Glutamatergic neuron (in vitro differentiated cells): Measurements from ENCODE around the gene CSNK2B. TPM values are rescaled to one million over a fixed set of nuclear protein-coding genes. Genes with fewer than 3 reads are reported as not detected.

Source experiments
- DNase-seq: peaks from one replicate; pipeline ENCODE4 v3.0.0; 2022
- H3K27ac Mint-ChIP-seq: one replicate; pipeline ENCODE4 v1.8.0; 2020; ENCODE audit warnings: mild to moderate bottlenecking, mixed read lengths, inconsistent platforms; ENCODE audit not compliant: unreplicated experiment
- H3K27me3 Mint-ChIP-seq: one replicate; pipeline ENCODE4 v1.8.0; 2020; ENCODE audit warnings: mild to moderate bottlenecking, moderate library complexity, mixed read lengths, inconsistent platforms; ENCODE audit not compliant: unreplicated experiment
- H3K36me3 Mint-ChIP-seq: one replicate; pipeline ENCODE4 v1.8.0; 2020; ENCODE audit warnings: mild to moderate bottlenecking, mixed read lengths, inconsistent platforms; ENCODE audit not compliant: unreplicated experiment
- H3K4me1 Mint-ChIP-seq: one replicate; pipeline ENCODE4 v1.8.0; 2020; ENCODE audit warnings: mild to moderate bottlenecking, low read depth, mixed read lengths, inconsistent platforms; ENCODE audit not compliant: unreplicated experiment
- H3K4me3 Mint-ChIP-seq: one replicate; pipeline ENCODE4 v1.8.0; 2020; ENCODE audit warnings: mild to moderate bottlenecking, mixed read lengths, inconsistent platforms; ENCODE audit not compliant: unreplicated experiment
- H3K9me3 Mint-ChIP-seq: one replicate; pipeline ENCODE4 v1.8.0; 2020; ENCODE audit warnings: mild to moderate bottlenecking, moderate library complexity, mixed read lengths, inconsistent platforms; ENCODE audit not compliant: unreplicated experiment
- CTCF ChIP-seq: fragments of 200-600 bp; sonication (generic); IDR thresholded peaks from one replicate; pipeline ENCODE4 v1.5.0; 2021; ENCODE audit not compliant: partially characterized antibody, unreplicated experiment
- total RNA-seq: library from RNA; stranded (reverse); fragmentation: NEBNext Ultra II Directional; extraction: Animal tissue kit (Norgen Biotek cat#: 25700); gene quantifications from one replicate; pipeline ENCODE4 v1.2.1, GENCODE V29; 2021; ENCODE audit not compliant: unreplicated experiment

The CSNK2B gene
- total RNA-seq, 1 donor from 2014 or later: 214 TPM

GRCh38 chr6:31658158-31658688 lies 7.7 kb upstream of the CSNK2B start:
- Mint-ChIP-seq H3K27ac (peak overlapping the region; percentile 17), H3K36me3 (peaks cover 4% of the 10 kb centered on the region), H3K9me3 (no peaks in the 10 kb centered on the region), H3K27me3 (peaks cover 15% of the 10 kb centered on the region), H3K4me1 (peaks cover 21% of the 10 kb centered on the region), H3K4me3 (peak overlapping the region; percentile 93)
- no peak for DNase-seq
- TF ChIP-seq CTCF: no peak

GRCh38 chr6:31658983-31659648 lies 6.8 kb upstream of the CSNK2B start:
- Mint-ChIP-seq H3K36me3 (peaks cover 4% of the 10 kb centered on the region), H3K27me3 (peaks cover 18% of the 10 kb centered on the region), H3K9me3 (peaks cover under 1% of the 10 kb centered on the region), H3K4me3 (peak overlapping the region; percentile 93), H3K4me1 (peaks cover 29% of the 10 kb centered on the region), H3K27ac (no peak overlapping the region)
- TF ChIP-seq CTCF: no peak
- no peak for DNase-seq

GRCh38 chr6:31659649-31660380 lies 6.1 kb upstream of the CSNK2B start:
- peaks cover 4% of the 10 kb centered on the region for H3K36me3 Mint-ChIP-seq
- H3K9me3 Mint-ChIP-seq: peaks cover 8% of the 10 kb centered on the region
- peak overlapping the region; percentile 93 for H3K4me3 Mint-ChIP-seq
- peak overlapping the region; percentile 92 for H3K27ac Mint-ChIP-seq
- no peak for DNase-seq
- no peak for TF ChIP-seq CTCF
- H3K4me1 Mint-ChIP-seq: peaks cover 31% of the 10 kb centered on the region
- peaks cover 21% of the 10 kb centered on the region for H3K27me3 Mint-ChIP-seq

DNA sequence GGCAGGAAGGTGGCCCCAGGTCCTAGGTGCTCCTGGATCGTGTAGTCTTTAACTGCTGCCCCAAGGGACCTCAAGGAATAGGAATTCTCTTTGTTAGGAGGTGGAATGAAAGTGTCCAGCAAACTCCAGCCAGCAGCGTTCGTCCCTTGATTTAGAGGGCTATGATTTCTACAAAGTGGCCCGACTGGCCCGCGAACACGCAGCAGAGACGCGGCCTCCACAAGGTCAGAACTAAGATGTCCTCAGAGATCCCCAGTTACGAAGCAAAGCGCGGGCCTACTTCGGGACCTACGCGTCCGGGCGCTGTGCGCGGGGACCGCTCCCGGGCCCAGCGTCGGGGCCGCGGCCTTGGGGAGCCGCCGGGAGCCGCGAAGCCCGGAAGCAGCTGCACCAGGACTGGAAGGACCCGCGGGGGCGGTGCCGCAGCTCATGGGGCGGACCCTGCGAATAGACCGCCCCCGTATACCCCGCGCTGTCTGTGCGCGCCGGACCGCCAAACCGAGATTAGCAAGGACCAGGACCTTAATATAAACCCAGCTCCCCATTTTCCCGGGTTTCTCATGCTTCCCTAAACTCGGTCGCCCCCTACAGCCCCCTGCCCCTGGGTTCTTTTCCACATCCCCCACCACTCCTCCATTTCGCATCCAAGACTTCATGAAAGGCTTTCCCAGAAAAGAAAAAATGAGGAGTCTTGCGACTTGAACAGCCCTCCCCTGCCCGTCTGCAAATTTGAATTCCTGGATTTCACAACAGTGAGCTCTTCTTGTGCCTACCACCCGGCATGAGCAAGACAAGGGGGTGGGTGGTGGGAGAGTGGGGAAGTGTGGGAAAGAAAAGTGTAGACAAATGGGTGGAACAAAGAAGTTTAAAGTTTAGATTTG lies 5.3 kb upstream of the CSNK2B start, which contains the start of gene C6orf47:
C6orf47 (minus strand) TSS at position 398 of the 881 bp plus-strand sequence. CDS start 831 bp downstream, outside the sequence.
- H3K36me3 Mint-ChIP-seq: peaks cover 2% of the 10 kb centered on the region
- peak within 1 kb of the TSS; percentile 93 for H3K4me3 Mint-ChIP-seq
- peak; percentile 86 for DNase-seq
- peaks cover 29% of the 10 kb centered on the region for H3K4me1 Mint-ChIP-seq
- peak within 1 kb of the TSS; percentile 92 for H3K27ac Mint-ChIP-seq
- peaks cover 22% of the 10 kb centered on the region for H3K27me3 Mint-ChIP-seq
- TF ChIP-seq CTCF: no peak
- peaks cover 9% of the 10 kb centered on the region for H3K9me3 Mint-ChIP-seq
